Measurements from ENCODE around the gene GALNT10.

GALNT10 gene

GRCh38 chr5:154412316-154412715 lies 221.8 kb downstream of the GALNT10 start:
- DNase-seq, result no peak

GRCh38 chr5:154412925-154413324 lies 222.4 kb downstream of the GALNT10 start:
- no peak for DNase-seq

GRCh38 chr5:154415114-154415513 lies 224.6 kb downstream of the GALNT10 start:
- no peak for DNase-seq

GRCh38 chr5:154418344-154418820 lies 227.8 kb downstream of the GALNT10 start:
- no peak for DNase-seq

- no peak for DNase-seq
Measured at GRCh38 chr5:154419236-154419635, 228.7 kb downstream of the GALNT10 start.

GRCh38 chr5:154421868-154422267 lies 231.3 kb downstream of the GALNT10 start:
- peak; percentile 16 for DNase-seq

- DNase-seq, result no peak
Measured at GRCh38 chr5:154422298-154422697, 231.8 kb downstream of the GALNT10 start.

GRCh38 chr5:154428208-154428607 lies 237.7 kb downstream of the GALNT10 start:
- DNase-seq, result no peak

GRCh38 chr5:154429341-154429740 lies 238.8 kb downstream of the GALNT10 start:
- DNase-seq, result no peak

- DNase-seq, result no peak
Measured at GRCh38 chr5:154430466-154430865, 239.9 kb downstream of the GALNT10 start.

GRCh38 chr5:154430961-154431630 lies 240.6 kb downstream of the GALNT10 start:
- DNase-seq, result no peak

GRCh38 chr5:154435226-154435625 lies 244.7 kb downstream of the GALNT10 start:
- no peak for DNase-seq

GRCh38 chr5:154437281-154437965 lies 246.9 kb downstream of the GALNT10 start:
- DNase-seq, result no peak

- no peak for DNase-seq
Measured at GRCh38 chr5:154440540-154440939, 250.0 kb downstream of the GALNT10 start.

GRCh38 chr5:154442801-154443200 lies 252.3 kb downstream of the GALNT10 start:
- no peak for DNase-seq

GRCh38 chr5:154444556-154445421 lies 254.3 kb downstream of the GALNT10 start:
- DNase-seq, result peak; percentile 31

- peak; percentile 96 for DNase-seq
Measured at GRCh38 chr5:154445422-154446194, 255.1 kb downstream of the GALNT10 start, which contains the start of gene SAP30L. SAP30L (plus strand) TSS chr5:154445997; CDS start chr5:154446605, 608 bp downstream.

- DNase-seq, result peak; percentile 66
Measured at GRCh38 chr5:154446195-154447088, 255.9 kb downstream of the GALNT10 start.

- no peak for DNase-seq
Measured at GRCh38 chr5:154447089-154447725, 256.7 kb downstream of the GALNT10 start.

GRCh38 chr5:154449786-154450185 lies 259.3 kb downstream of the GALNT10 start:
- DNase-seq, result no peak

GRCh38 chr5:154451957-154452356 lies 261.4 kb downstream of the GALNT10 start:
- no peak for DNase-seq

Measured in stimulated activated CD4-positive, alpha-beta T cell treated with anti-CD3 and anti-CD28 coated beads, Interleukin-15, amount 100 ng/mL, for 24 hours (primary cell).